HG02884 (cell line): ENCODE data around the gene TOGARAM2.
"Not testable (repeated sequence)": the region's sequence is repeated elsewhere in the genome, so short reads cannot be mapped to it uniquely, and the experiment has no call there.

Experiments
- ATAC-seq: cut with Tn5 transposase; IDR thresholded peaks from one replicate; pipeline ENCODE4 v1.9.1; 2021; ENCODE audit warnings: mild to moderate bottlenecking, moderate library complexity; ENCODE audit not compliant: unreplicated experiment

The TOGARAM2 gene

GRCh38 chr2:28976584-28976983 lies 4.5 kb upstream of the TOGARAM2 start:
- no peak for ATAC-seq

- no peak for ATAC-seq
These were observed 3.8 kb upstream of the TOGARAM2 start for GRCh38 chr2:28977176-28977875.

GRCh38 chr2:28978001-28978400 lies 3.1 kb upstream of the TOGARAM2 start:
- not testable (repeated sequence) for ATAC-seq

GRCh38 chr2:28978606-28979005 lies 2.5 kb upstream of the TOGARAM2 start:
- no peak for ATAC-seq

- ATAC-seq = no peak
These were observed 2.1 kb upstream of the TOGARAM2 start for GRCh38 chr2:28979041-28979440.

GRCh38 chr2:28979576-28980366 lies 1.3 kb upstream of the TOGARAM2 start:
- ATAC-seq = no peak

- no peak for ATAC-seq
These were observed 606 bp upstream of the TOGARAM2 start for GRCh38 chr2:28980368-28981015.

- ATAC-seq = no peak
These were observed 700 bp downstream of the TOGARAM2 start for GRCh38 chr2:28981620-28982376.

- ATAC-seq = no peak
These were observed 1.4 kb downstream of the TOGARAM2 start for GRCh38 chr2:28982381-28982950.

GRCh38 chr2:28986429-28986828 lies 5.3 kb downstream of the TOGARAM2 start:
- no peak for ATAC-seq

GRCh38 chr2:28989973-28990372 lies 8.9 kb downstream of the TOGARAM2 start:
- no peak for ATAC-seq

- no peak for ATAC-seq
These were observed 9.3 kb downstream of the TOGARAM2 start for GRCh38 chr2:28990445-28990844.

GRCh38 chr2:28991021-28991420 lies 9.9 kb downstream of the TOGARAM2 start:
- no peak for ATAC-seq

- ATAC-seq = no peak
These were observed 10.4 kb downstream of the TOGARAM2 start for GRCh38 chr2:28991460-28991859.

GRCh38 chr2:28993206-28993960 lies 12.3 kb downstream of the TOGARAM2 start:
- ATAC-seq = no peak

GRCh38 chr2:28994074-28994473 lies 13.0 kb downstream of the TOGARAM2 start:
- ATAC-seq = no peak

GRCh38 chr2:28994679-28995078 lies 13.6 kb downstream of the TOGARAM2 start:
- ATAC-seq = no peak

GRCh38 chr2:28995765-28996750 lies 15.0 kb downstream of the TOGARAM2 start:
- no peak for ATAC-seq
